COLO829 (cell line): ENCODE measurements around the gene EPB41L2.
"Not testable (repeated sequence)": the region's sequence is repeated elsewhere in the genome, so short reads cannot be mapped to it uniquely, and the experiment has no call there.

Source experiments
- DNase-seq: peaks from one replicate; pipeline ENCODE4 v3.0.0; 2012; ENCODE audit warnings: low spot score

Gene EPB41L2

GRCh38 chr6:131003488-131004386 lies 59.3 kb downstream of the EPB41L2 start:
- no peak for DNase-seq

GRCh38 chr6:131002661-131002980 lies 60.4 kb downstream of the EPB41L2 start:
- no peak for DNase-seq

GRCh38 chr6:131001945-131002660 lies 60.9 kb downstream of the EPB41L2 start:
- no peak for DNase-seq

DNA sequence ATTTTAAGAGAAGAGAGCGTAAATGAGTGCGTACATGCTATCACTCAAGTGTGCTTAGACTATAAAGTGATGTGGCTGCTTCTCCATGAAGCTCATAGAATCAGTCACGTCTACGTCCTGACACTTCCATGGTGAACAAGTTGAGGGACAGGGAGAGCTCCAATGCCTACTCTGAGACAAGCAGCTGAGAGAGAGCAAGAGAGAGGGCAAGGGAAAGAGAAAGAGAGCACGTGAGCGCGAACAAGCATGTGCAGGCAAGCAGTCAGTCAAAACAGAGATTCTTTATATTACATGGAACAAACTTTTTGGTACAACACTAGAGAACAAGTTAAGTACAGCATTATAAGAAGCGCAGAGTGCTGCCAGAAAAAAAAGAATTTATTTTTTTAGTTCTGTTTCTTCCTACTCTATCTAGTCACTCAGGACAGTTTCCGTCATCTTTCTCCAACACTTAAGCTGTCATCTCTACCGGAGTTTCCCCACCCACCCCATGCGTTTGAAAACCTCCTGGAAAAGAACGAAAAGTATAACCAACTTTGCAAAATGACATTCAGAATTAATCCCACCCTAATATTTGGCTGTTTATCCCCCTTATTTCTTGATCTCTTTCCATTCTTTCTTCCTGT lies 61.8 kb downstream of the EPB41L2 start:
- no peak for DNase-seq

- no peak for DNase-seq
These were observed 62.5 kb downstream of the EPB41L2 start for GRCh38 chr6:131000544-131000943.

GRCh38 chr6:130997061-130997753 lies 65.8 kb downstream of the EPB41L2 start:
- DNase-seq = peak; percentile 70

DNA sequence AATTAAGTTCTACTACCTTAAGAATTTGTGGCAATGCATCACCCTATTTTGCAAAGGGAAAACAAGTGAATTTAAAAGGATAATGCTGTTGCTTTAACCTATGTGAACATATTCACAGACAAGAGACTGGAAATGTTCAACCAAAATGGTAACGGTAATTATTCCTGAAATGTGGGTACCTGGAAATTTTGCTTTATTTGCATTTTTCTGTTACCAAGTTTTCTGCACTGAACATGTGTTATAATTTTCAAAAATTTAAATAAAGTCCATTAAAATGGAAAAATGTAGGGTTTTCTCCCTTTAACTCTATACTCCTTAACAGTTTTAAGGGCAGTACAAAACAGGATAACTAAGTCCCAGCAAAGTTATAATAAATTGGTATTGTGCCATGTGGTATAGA lies 66.4 kb downstream of the EPB41L2 start:
- no peak for DNase-seq

- no peak for DNase-seq
These were observed 67.1 kb downstream of the EPB41L2 start for GRCh38 chr6:130995783-130996447.

- no peak for DNase-seq
These were observed 68.5 kb downstream of the EPB41L2 start for GRCh38 chr6:130994319-130995097.

DNA sequence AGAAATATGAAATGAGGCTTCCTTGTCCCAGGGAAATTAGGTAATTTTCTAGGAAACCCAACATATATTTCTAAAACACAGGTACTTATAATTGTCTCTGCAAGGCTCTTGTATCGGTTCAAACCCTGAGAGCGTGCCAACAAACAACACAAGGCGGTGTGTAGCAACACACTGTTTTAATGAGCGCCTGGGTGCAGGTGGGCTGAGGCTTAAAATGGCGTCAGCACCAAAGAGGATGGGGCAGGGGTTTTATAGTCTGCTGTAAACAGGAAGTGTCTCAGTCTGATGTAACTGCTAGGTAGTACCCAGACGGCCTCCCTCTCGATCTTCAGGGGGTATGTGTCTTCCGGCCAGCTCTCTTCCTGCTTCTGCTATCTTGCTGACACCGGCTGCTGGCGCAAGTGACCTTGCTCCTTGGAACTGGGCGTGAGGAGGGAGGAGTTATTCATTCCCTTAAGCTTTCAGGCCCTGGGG lies 69.7 kb downstream of the EPB41L2 start:
- no peak for DNase-seq

- DNase-seq = no peak
These were observed 71.5 kb downstream of the EPB41L2 start for GRCh38 chr6:130991422-130992137.

DNA sequence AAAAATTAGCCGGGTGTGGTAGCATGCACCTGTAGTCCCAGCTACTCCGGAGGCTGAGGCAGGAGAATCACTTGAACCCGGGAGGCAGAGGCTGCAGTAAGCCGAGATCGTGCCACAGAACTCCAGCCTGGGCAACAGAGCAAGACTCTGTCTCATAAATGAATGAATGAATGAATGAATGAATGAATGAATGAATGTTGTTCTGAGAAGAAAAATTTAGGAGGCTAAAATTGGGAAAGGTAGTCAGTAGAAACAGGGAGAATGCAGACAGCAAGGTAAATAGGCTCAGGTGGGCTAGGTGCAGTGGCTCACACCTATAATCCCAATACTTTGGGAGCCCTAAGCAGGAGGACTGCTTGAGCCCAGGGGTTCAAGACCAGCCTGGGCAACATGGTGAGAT lies 75.5 kb downstream of the EPB41L2 start:
- DNase-seq = not testable (repeated sequence)

DNA sequence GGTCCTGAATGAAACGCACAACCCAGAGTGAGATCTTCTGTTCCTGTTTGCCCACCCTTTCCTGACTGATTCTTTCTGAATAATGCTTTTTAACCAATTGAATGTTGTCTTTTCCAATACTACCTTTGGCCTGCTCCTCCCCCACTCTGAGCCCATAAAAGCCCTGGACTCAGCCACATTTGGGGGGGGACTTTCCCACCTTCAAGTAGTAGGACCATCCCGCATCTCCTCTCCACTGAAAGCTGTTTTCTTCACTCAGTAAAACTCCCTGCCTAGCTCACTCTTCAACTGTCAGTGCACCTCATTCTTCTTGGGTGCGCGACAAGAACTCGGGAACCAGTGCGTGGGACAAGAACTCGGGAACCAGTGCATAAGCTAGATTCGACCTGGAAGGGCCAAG lies 77.9 kb downstream of the EPB41L2 start:
- DNase-seq = no peak

DNA sequence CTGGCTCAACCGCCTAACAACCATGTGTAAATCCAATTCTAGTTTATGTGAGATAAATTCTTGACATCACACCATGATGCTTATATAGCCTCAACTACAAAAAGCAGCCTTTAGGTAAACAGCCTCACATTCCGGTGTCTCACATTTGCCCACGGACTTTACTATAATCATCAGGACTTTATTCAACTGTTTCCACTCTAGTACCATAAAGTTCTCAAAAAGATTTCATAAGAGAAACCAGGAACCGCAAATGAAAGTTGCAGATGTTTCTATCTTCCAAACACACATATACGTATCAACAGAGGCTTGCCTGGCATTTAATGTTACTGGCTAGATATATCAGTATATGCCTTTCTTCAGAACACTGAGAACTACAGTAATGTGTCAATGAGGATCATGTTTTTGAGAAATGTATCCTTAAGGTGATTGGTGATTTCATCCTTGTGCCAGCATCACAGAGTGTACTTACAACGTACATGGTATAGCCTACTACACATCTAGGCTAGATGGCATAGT lies 80.0 kb downstream of the EPB41L2 start:
- DNase-seq = no peak

DNA sequence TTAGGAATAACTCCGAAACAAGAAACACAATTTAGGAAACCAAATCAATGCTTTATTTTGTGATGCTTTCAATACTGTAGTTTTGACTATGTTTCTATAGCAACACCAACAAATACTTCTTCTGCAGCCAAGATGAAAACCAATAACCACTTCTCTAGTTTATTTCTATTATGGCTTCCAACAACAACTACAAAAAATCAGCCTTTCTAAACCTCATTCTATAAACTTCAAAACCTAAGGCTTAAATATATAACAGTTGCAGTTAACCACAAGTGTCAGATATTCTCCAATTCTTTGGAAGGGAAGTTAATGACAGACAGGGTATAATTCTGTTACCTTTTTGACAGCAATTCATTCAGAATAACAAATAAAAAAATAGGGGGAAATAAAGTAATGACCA lies 80.9 kb downstream of the EPB41L2 start:
- DNase-seq = no peak

DNA sequence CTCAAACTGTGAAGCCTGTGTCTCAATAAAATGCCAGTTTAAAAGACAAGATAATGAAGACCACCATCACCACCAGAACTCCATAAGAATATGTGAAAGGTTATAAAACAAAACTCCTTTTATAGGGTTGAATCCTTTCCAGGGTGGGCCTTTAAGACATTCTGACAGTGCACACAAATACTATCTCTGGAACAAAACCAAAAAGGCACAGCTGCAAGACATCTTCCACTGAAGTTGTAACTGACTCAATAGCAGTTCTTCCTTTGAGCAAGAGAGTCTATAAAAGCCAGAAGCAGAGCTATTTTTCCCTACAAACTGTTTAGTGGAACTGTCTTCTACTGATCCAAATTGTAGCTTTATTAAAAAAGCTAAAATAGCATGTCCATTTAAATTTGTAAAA lies 81.6 kb downstream of the EPB41L2 start:
- DNase-seq = no peak

DNA sequence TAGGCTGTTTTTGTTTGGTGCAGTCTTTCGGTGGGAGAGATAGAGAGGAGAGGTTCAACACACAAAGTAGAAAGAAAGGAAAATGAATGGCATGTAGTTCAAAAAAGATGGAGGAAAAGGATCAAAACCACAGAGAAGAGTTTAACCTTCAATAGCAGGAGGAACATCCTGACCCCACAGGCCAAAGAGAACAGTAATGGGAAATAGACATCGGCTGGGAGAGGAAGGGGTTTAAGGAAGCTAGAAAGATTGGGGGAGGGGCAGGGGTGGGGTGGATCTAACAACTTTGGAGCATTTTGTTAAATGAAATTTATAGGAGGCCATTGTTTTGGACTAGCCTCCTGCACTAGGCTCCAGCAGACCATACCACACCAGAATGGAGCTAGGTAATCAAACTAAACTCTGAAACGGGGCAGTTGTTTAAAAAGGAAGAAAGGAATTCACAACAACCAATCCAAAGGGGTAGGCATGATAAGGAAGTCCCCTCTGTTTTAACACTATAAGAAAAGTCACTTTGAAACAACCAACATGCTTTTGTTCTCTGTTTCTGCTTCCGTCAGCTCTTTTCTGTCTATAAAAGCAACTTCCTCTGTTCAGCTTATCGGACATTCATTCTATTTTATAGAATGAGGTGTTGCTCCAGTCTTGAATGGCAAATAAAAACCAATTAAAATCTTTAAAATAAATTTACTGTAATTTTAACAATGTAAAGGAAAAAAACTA lies 82.6 kb downstream of the EPB41L2 start:
- no peak for DNase-seq

DNA sequence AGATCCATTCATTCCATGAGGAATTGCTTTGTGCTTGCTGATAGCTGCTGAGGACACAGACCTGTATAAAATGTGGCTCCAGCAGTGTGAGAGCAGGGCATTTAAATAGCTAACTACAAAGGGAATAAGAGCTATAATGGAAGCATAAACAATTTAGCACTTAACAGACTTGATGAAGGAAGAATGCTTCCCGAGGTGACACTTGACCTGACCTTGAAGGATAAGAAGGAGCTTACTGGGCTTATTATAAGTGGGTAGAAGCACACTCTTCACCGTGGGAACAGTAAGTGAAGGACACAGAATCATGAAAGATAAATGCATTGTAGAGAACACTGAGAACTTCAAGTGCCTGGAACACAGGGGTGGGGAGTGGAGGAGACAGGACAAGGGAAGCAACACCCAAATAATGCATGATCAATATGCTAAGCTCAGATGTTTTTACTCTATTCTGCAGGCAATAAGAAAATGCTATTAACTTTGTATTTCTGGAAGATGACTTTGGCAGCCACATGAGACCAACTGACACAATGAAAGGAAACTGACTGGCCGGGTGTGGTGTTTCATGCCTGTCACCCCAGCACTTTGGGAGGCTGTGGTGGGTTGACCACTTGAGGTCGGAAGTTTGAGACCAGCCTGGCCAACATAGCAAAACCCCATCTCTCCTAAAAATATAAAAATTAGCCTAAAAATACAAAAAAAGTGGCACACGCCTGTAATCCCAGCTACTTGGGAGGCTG lies 84.2 kb downstream of the EPB41L2 start:
- DNase-seq = no peak

GRCh38 chr6:130978180-130978579 lies 84.9 kb downstream of the EPB41L2 start:
- no peak for DNase-seq
